ENCODE results near the gene FCSK.

The FCSK gene

GRCh38 chr16:70463235-70463634, 8.8 kb downstream of the FCSK start:
- H3K27me3 ChIP-seq (ENCODE audit: low read depth, low read length) = no peaks in the 10 kb centered on the region
- no peak overlapping the region for H3K4me3 ChIP-seq (ENCODE audit: low read depth in 1 of 2, low read length in 2 of 2)
- no peaks in the 10 kb centered on the region for H3K9me3 ChIP-seq (ENCODE audit: control insufficient read depth in 1 of 2, low read length in 2 of 2)
- peaks cover 12 to 37% of the 10 kb centered on the region in 2 donors for H3K36me3 ChIP-seq (ENCODE audit: control insufficient read depth in 1 of 2, insufficient read depth in 2 of 2, low read length in 2 of 2)
- H3K27ac ChIP-seq (ENCODE audit: low read length) = no peak overlapping the region
- peaks cover 0 to 3% of the 10 kb centered on the region in 2 donors for H3K4me1 ChIP-seq (ENCODE audit: control insufficient read depth in 1 of 2, insufficient read depth in 2 of 2, low read length in 2 of 2)

GRCh38 chr16:70465999-70466804, 11.8 kb downstream of the FCSK start:
- Histone ChIP-seq H3K27me3 (ENCODE audit: low read depth, low read length) (no peaks in the 10 kb centered on the region), H3K36me3 (ENCODE audit: control insufficient read depth in 1 of 2, insufficient read depth in 2 of 2, low read length in 2 of 2) (peaks cover 12 to 43% of the 10 kb centered on the region in 2 donors), H3K27ac (ENCODE audit: low read length) (no peak overlapping the region), H3K4me3 (ENCODE audit: low read depth in 1 of 2, low read length in 2 of 2) (no peak overlapping the region), H3K9me3 (ENCODE audit: control insufficient read depth in 1 of 2, low read length in 2 of 2) (no peaks in the 10 kb centered on the region), H3K4me1 (ENCODE audit: control insufficient read depth in 1 of 2, insufficient read depth in 2 of 2, low read length in 2 of 2) (peaks cover 0 to 3% of the 10 kb centered on the region in 2 donors)

GRCh38 chr16:70466805-70467076, 12.3 kb downstream of the FCSK start:
- Histone ChIP-seq H3K4me1 (ENCODE audit: control insufficient read depth in 1 of 2, insufficient read depth in 2 of 2, low read length in 2 of 2) (peaks cover 0 to under 1% of the 10 kb centered on the region in 2 donors), H3K36me3 (ENCODE audit: control insufficient read depth in 1 of 2, insufficient read depth in 2 of 2, low read length in 2 of 2) (peaks cover 12 to 44% of the 10 kb centered on the region in 2 donors), H3K27me3 (ENCODE audit: low read depth, low read length) (no peaks in the 10 kb centered on the region), H3K9me3 (ENCODE audit: control insufficient read depth in 1 of 2, low read length in 2 of 2) (no peaks in the 10 kb centered on the region), H3K4me3 (ENCODE audit: low read depth in 1 of 2, low read length in 2 of 2) (no peak overlapping the region), H3K27ac (ENCODE audit: low read length) (no peak overlapping the region)

GRCh38 chr16:70467113-70467512, 12.7 kb downstream of the FCSK start:
- H3K27ac ChIP-seq (ENCODE audit: low read length) = no peak overlapping the region
- H3K27me3 ChIP-seq (ENCODE audit: low read depth, low read length) = no peaks in the 10 kb centered on the region
- no peaks in the 10 kb centered on the region for H3K9me3 ChIP-seq (ENCODE audit: control insufficient read depth in 1 of 2, low read length in 2 of 2)
- peaks cover 12 to 44% of the 10 kb centered on the region in 2 donors for H3K36me3 ChIP-seq (ENCODE audit: control insufficient read depth in 1 of 2, insufficient read depth in 2 of 2, low read length in 2 of 2)
- no peaks in the 10 kb centered on the region for H3K4me1 ChIP-seq (ENCODE audit: control insufficient read depth in 1 of 2, insufficient read depth in 2 of 2, low read length in 2 of 2)
- H3K4me3 ChIP-seq (ENCODE audit: low read depth in 1 of 2, low read length in 2 of 2) = no peak overlapping the region

GRCh38 chr16:70467608-70468007, 13.2 kb downstream of the FCSK start:
- no peak overlapping the region for H3K4me3 ChIP-seq (ENCODE audit: low read depth in 1 of 2, low read length in 2 of 2)
- H3K27ac ChIP-seq (ENCODE audit: low read length) = no peak overlapping the region
- H3K9me3 ChIP-seq (ENCODE audit: control insufficient read depth in 1 of 2, low read length in 2 of 2) = no peaks in the 10 kb centered on the region
- H3K4me1 ChIP-seq (ENCODE audit: control insufficient read depth in 1 of 2, insufficient read depth in 2 of 2, low read length in 2 of 2) = no peaks in the 10 kb centered on the region
- peaks cover 12 to 47% of the 10 kb centered on the region in 2 donors for H3K36me3 ChIP-seq (ENCODE audit: control insufficient read depth in 1 of 2, insufficient read depth in 2 of 2, low read length in 2 of 2)
- H3K27me3 ChIP-seq (ENCODE audit: low read depth, low read length) = no peaks in the 10 kb centered on the region

DNA sequence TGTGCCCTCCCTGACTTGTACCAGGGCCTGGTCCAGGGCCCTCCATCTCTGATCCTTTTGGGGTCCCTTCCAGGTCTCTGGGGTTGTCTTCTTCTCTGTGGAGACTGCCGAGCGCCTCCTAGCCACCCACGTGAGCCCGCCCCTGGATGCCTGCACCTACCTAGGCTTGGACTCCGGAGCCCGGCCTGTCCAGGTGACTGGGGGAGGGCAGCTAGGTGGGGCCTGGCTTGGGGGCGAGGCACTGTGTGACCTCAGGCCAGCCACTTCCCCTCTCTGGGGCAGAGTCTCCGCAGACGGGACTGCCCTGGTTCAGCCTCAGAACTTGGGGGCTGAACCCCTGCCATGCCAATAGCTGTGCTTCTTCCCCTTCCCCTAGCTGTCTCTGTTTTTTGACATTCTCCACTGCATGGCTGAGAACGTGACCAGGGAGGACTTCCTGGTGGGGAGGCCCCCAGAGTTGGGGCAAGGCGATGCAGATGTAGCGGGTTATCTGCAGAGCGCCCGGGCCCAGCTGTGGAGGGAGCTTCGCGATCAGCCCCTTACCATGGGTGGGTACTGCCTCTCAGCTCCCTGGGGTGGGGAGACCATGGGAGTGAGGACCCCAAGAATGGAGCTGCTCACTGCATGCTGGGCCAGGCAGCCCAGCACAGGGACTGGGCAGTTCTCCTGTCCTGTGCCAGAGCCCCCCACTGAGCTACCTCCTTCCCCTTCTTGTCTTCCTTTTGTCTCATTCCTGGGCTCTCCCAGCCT, 14.6 kb downstream of the FCSK start:
- Histone ChIP-seq H3K9me3 (ENCODE audit: control insufficient read depth in 1 of 2, low read length in 2 of 2) (no peaks in the 10 kb centered on the region), H3K36me3 (ENCODE audit: control insufficient read depth in 1 of 2, insufficient read depth in 2 of 2, low read length in 2 of 2) (peaks cover 9 to 49% of the 10 kb centered on the region in 2 donors), H3K4me1 (ENCODE audit: control insufficient read depth in 1 of 2, insufficient read depth in 2 of 2, low read length in 2 of 2) (no peaks in the 10 kb centered on the region), H3K27me3 (ENCODE audit: low read depth, low read length) (no peaks in the 10 kb centered on the region), H3K4me3 (ENCODE audit: low read depth in 1 of 2, low read length in 2 of 2) (no peak overlapping the region), H3K27ac (ENCODE audit: low read length) (no peak overlapping the region)

- no peak overlapping the region for H3K27ac ChIP-seq (ENCODE audit: low read length)
- no peak overlapping the region for H3K4me3 ChIP-seq (ENCODE audit: low read depth in 1 of 2, low read length in 2 of 2)
- no peaks in the 10 kb centered on the region for H3K9me3 ChIP-seq (ENCODE audit: control insufficient read depth in 1 of 2, low read length in 2 of 2)
- no peaks in the 10 kb centered on the region for H3K4me1 ChIP-seq (ENCODE audit: control insufficient read depth in 1 of 2, insufficient read depth in 2 of 2, low read length in 2 of 2)
- peaks cover 7 to 48% of the 10 kb centered on the region in 2 donors for H3K36me3 ChIP-seq (ENCODE audit: control insufficient read depth in 1 of 2, insufficient read depth in 2 of 2, low read length in 2 of 2)
- no peaks in the 10 kb centered on the region for H3K27me3 ChIP-seq (ENCODE audit: low read depth, low read length)
Observed at GRCh38 chr16:70470141-70470926, 15.9 kb downstream of the FCSK start.

DNA sequence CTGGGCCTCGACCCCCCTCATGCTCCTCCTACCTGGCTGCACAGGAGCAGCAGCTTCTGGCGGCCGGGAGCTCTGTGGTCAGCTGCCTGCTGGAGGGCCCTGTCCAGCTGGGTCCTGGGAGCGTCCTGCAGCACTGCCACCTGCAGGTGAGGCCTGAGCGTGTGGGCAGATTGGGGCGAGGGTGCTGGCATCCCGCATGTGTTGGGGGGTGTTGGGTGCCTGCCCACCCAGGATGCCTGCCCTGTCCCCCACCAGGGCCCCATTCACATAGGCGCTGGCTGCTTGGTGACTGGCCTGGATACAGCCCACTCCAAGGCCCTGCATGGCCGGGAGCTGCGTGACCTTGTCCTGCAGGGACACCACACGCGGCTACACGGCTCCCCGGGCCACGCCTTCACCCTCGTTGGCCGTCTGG, 16.5 kb downstream of the FCSK start:
- H3K27ac ChIP-seq (ENCODE audit: low read length) = no peak overlapping the region
- no peaks in the 10 kb centered on the region for H3K27me3 ChIP-seq (ENCODE audit: low read depth, low read length)
- no peaks in the 10 kb centered on the region for H3K9me3 ChIP-seq (ENCODE audit: control insufficient read depth in 1 of 2, low read length in 2 of 2)
- no peaks in the 10 kb centered on the region for H3K4me1 ChIP-seq (ENCODE audit: control insufficient read depth in 1 of 2, insufficient read depth in 2 of 2, low read length in 2 of 2)
- H3K36me3 ChIP-seq (ENCODE audit: control insufficient read depth in 1 of 2, insufficient read depth in 2 of 2, low read length in 2 of 2) = peaks cover 7 to 52% of the 10 kb centered on the region in 2 donors
- H3K4me3 ChIP-seq (ENCODE audit: low read depth in 1 of 2, low read length in 2 of 2) = no peak overlapping the region

GRCh38 chr16:70472786-70473433, 18.5 kb downstream of the FCSK start:
- Histone ChIP-seq H3K27me3 (ENCODE audit: low read depth, low read length) (no peaks in the 10 kb centered on the region), H3K9me3 (ENCODE audit: control insufficient read depth in 1 of 2, low read length in 2 of 2) (no peaks in the 10 kb centered on the region), H3K4me3 (ENCODE audit: low read depth in 1 of 2, low read length in 2 of 2) (no peak overlapping the region), H3K27ac (ENCODE audit: low read length) (no peak overlapping the region), H3K4me1 (ENCODE audit: control insufficient read depth in 1 of 2, insufficient read depth in 2 of 2, low read length in 2 of 2) (peaks cover 0 to 4% of the 10 kb centered on the region in 2 donors), H3K36me3 (ENCODE audit: control insufficient read depth in 1 of 2, insufficient read depth in 2 of 2, low read length in 2 of 2) (peaks cover 7 to 49% of the 10 kb centered on the region in 2 donors)

- H3K36me3 ChIP-seq (ENCODE audit: control insufficient read depth in 1 of 2, insufficient read depth in 2 of 2, low read length in 2 of 2) = peaks cover 7 to 56% of the 10 kb centered on the region in 2 donors
- H3K9me3 ChIP-seq (ENCODE audit: control insufficient read depth in 1 of 2, low read length in 2 of 2) = no peaks in the 10 kb centered on the region
- H3K4me3 ChIP-seq (ENCODE audit: low read depth in 1 of 2, low read length in 2 of 2) = no peak overlapping the region
- peaks cover 0 to 4% of the 10 kb centered on the region in 2 donors for H3K4me1 ChIP-seq (ENCODE audit: control insufficient read depth in 1 of 2, insufficient read depth in 2 of 2, low read length in 2 of 2)
- no peaks in the 10 kb centered on the region for H3K27me3 ChIP-seq (ENCODE audit: low read depth, low read length)
- no peak overlapping the region for H3K27ac ChIP-seq (ENCODE audit: low read length)
Observed at GRCh38 chr16:70473446-70474319, 19.3 kb downstream of the FCSK start.
